SK-N-SH (cell line): ENCODE measurements around the gene TRPM2. TPM values are rescaled to one million over a fixed set of nuclear protein-coding genes. Genes with fewer than 3 reads are reported as not detected.

Experiments
- CTCF ChIA-PET: fragments of 300-600, 350-600 bp; formaldehyde crosslinking; extraction: SDS; loops from one replicate; lab custom pipeline; 2021; lab: Yijun Ruan, JAX
- POLR2A ChIA-PET: fragments of 350-600 bp; sonication (Branson Sonifier 250); formaldehyde crosslinking; extraction: SDS; loops from one replicate; lab custom pipeline; 2020; ENCODE audit warnings: antibody characterized with exemption, inconsistent platforms; lab: Yijun Ruan, JAX
- DNase-seq: peaks from one replicate; pipeline ENCODE4 v3.0.0; 2012
- H2AFZ ChIP-seq: fragments of 200-600 bp; sonication (generic); 2 replicates; pipeline ENCODE4 v1.8.1; 2016; ENCODE audit warnings: antibody characterized with exemption, mild to moderate bottlenecking, low read depth
- H3F3A ChIP-seq: fragments of 200-600 bp; sonication (generic); replicated peaks from 2 replicates; pipeline ENCODE3; 2016; ENCODE audit warnings: antibody characterized with exemption, mild to moderate bottlenecking; ENCODE audit not compliant: insufficient read depth
- H3K27ac ChIP-seq, 2 experiments: fragments of 200-500 bp in 1 of 2; fragments of 200-600 bp in 1 of 2; sonication (Bioruptor generic) in 1 of 2; sonication (generic), shearing (Covaris generic) in 1 of 2; 2 replicates each; pipeline versions ENCODE4 v1.5.1 to v1.6.1; 2014 to 2016; ENCODE audit warnings: low read depth in 2 of 2, inconsistent platforms in 1 of 2, low read length in 1 of 2, mild to moderate bottlenecking in 1 of 2, mixed read lengths in 1 of 2
- H3K27me3 ChIP-seq: fragments of 200-600 bp; sonication (generic), shearing (Covaris generic); 2 replicates; pipeline ENCODE4 v1.6.1; 2016; ENCODE audit warnings: mixed run types; ENCODE audit not compliant: insufficient read depth
- H3K36me3 ChIP-seq, 2 experiments: fragments of 200-500 bp in 1 of 2; fragments of 200-600 bp in 1 of 2; sonication (Bioruptor generic) in 1 of 2; sonication (generic) in 1 of 2; replicated peaks in 1 of 2; 2 replicates each; pipeline versions ENCODE3 to v1.5.1; 2014 to 2016; ENCODE audit warnings: low read length in 1 of 2, mild to moderate bottlenecking in 1 of 2; ENCODE audit not compliant: insufficient read depth in 2 of 2, control insufficient read depth in 1 of 2
- H3K4me1 ChIP-seq, 2 experiments: fragments of 200-500 bp in 1 of 2; fragments of 200-600 bp in 1 of 2; sonication (Bioruptor generic) in 1 of 2; sonication (generic), shearing (Covaris generic) in 1 of 2; 2 replicates each; pipeline versions ENCODE4 v1.5.1 to v1.6.1; 2014 to 2016; ENCODE audit warnings: low read depth in 1 of 2, low read length in 1 of 2, mixed run types in 1 of 2; ENCODE audit not compliant: insufficient read depth in 2 of 2, control insufficient read depth in 1 of 2
- H3K4me2 ChIP-seq: fragments of 200-600 bp; sonication (generic), shearing (Covaris generic); 2 replicates; pipeline ENCODE4 v1.6.1; 2017; ENCODE audit warnings: mixed run types
- H3K4me3 ChIP-seq, 2 experiments: fragments of 200-500 bp in 1 of 2; fragments of 200-600 bp in 1 of 2; sonication (Bioruptor generic) in 1 of 2; sonication (generic), shearing (Covaris generic) in 1 of 2; 2 replicates each; pipeline versions ENCODE4 v1.5.1 to v1.8.1; 2014 to 2016; ENCODE audit warnings: low read depth in 2 of 2, inconsistent platforms in 1 of 2, low read length in 1 of 2, mild to moderate bottlenecking in 1 of 2, mixed read lengths in 1 of 2, moderate library complexity in 1 of 2
- H3K79me2 ChIP-seq: fragments of 200-600 bp; sonication (generic); 2 replicates; pipeline ENCODE4 v1.8.1; 2017; ENCODE audit warnings: mild to moderate bottlenecking; ENCODE audit not compliant: insufficient read depth
- H3K9ac ChIP-seq: fragments of 200-600 bp; sonication (generic); 2 replicates; pipeline ENCODE4 v1.6.1; 2017; ENCODE audit warnings: mixed run types
- H3K9me2 ChIP-seq: fragments of 200-600 bp; sonication (generic); 2 replicates; pipeline ENCODE4 v1.6.1; 2017; ENCODE audit warnings: mixed run types
- H3K9me3 ChIP-seq: fragments of 200-600 bp; sonication (generic); 2 replicates; pipeline ENCODE4 v1.6.1; 2017; ENCODE audit warnings: mixed run types, mild to moderate bottlenecking, moderate library complexity
- H4K20me1 ChIP-seq: fragments of 200-600 bp; sonication (generic); 2 replicates; pipeline ENCODE4 v1.6.1; 2017; ENCODE audit warnings: mild to moderate bottlenecking, mixed run types; ENCODE audit not compliant: insufficient read depth
- CHD2 ChIP-seq: fragments of 150-350 bp; IDR thresholded peaks from 2 replicates; pipeline ENCODE4 v1.6.1; 2018; ENCODE audit warnings: low read length; ENCODE audit not compliant: partially characterized antibody
- FOSL2 ChIP-seq: IDR thresholded peaks from 2 replicates; pipeline ENCODE4 v1.4.0; 2012; ENCODE audit warnings: low read depth, mild to moderate bottlenecking, moderate library complexity, borderline replicate concordance
- FOXM1 ChIP-seq: IDR thresholded peaks from 2 replicates; pipeline ENCODE4 v1.4.0; 2012; ENCODE audit warnings: low read depth, mild to moderate bottlenecking
- JUND ChIP-seq: IDR thresholded peaks from 2 replicates; pipeline ENCODE4 v1.4.0; 2012
- MEF2A ChIP-seq: IDR thresholded peaks from 2 replicates; pipeline ENCODE4 v1.4.0; 2012; ENCODE audit warnings: low read depth, borderline replicate concordance
- MXI1 ChIP-seq: IDR thresholded peaks from 2 replicates; pipeline ENCODE4 v1.6.1; 2012; ENCODE audit warnings: mild to moderate bottlenecking, low read depth, low read length, improper control_type of control experiment
- REST ChIP-seq: IDR thresholded peaks from 2 replicates; pipeline ENCODE4 v1.6.1; 2012; ENCODE audit warnings: mild to moderate bottlenecking, low read depth, low read length, moderate library complexity
- RXRA ChIP-seq: IDR thresholded peaks from 2 replicates; pipeline ENCODE4 v1.4.0; 2012; ENCODE audit warnings: low read depth, mild to moderate bottlenecking, borderline replicate concordance
- SIN3A ChIP-seq: IDR thresholded peaks from 2 replicates; pipeline ENCODE4 v1.6.1; 2012; ENCODE audit warnings: low read depth, mild to moderate bottlenecking, low read length, moderate library complexity, borderline replicate concordance
- TAF1 ChIP-seq: IDR thresholded peaks from 2 replicates; pipeline ENCODE4 v1.6.1; 2012; ENCODE audit warnings: low read depth, mild to moderate bottlenecking, low read length, moderate library complexity, borderline replicate concordance
- USF1 ChIP-seq: IDR thresholded peaks from 2 replicates; pipeline ENCODE4 v1.4.0; 2012; ENCODE audit warnings: low read depth, borderline replicate concordance
- YY1 ChIP-seq: IDR thresholded peaks from 2 replicates; pipeline ENCODE4 v1.4.0; 2012; ENCODE audit warnings: low read depth, mild to moderate bottlenecking
- ZBTB33 ChIP-seq: IDR thresholded peaks from 2 replicates; pipeline ENCODE4 v1.4.0; 2012; ENCODE audit warnings: low read depth, borderline replicate concordance
- WGBS: methylation state at CpG from one replicate; pipeline ENCODE4 v1.1.6; 2017; ENCODE audit warnings: low lambda C conversion rate; 5-methylcytosine and 5-hydroxymethylcytosine counted together
- polyA plus RNA-seq, 3 experiments: library from polyadenylated mRNA; depleted of rRNA; stranded (reverse); fragments of >200 nt; gene quantifications; 2 replicates each; pipeline ENCODE4 v1.2.3, GENCODE V29; 2012

Gene TRPM2
- polyA plus RNA-seq, 1 of the 3 experiments (the other 2 are of a cell fraction): not detected

- Histone ChIP-seq H3K27me3 (peaks cover 8% of the 10 kb centered on the region; the same call in 1 of the 2 replicates), H3K4me2 (no peak overlapping the region), H3K79me2 (no peaks in the 10 kb centered on the region), H3K27ac (no peak overlapping the region), H3K9ac (no peak overlapping the region), H3K36me3 (no peaks in the 10 kb centered on the region), H3K9me3 (peaks cover 5% of the 10 kb centered on the region; the same call in 1 of the 2 replicates), H3F3A (no peaks in the 10 kb centered on the region), H3K9me2 (no peaks in the 10 kb centered on the region), H4K20me1 (no peaks in the 10 kb centered on the region), H2AFZ (no peak overlapping the region), H3K4me1 (no peaks in the 10 kb centered on the region), H3K4me3 (no peak overlapping the region)
- CTCF ChIA-PET: no interaction called here
- POLR2A ChIA-PET: no interaction called here
- no peak for TF ChIP-seq CHD2
- TF ChIP-seq REST: no peak
- no peak for TF ChIP-seq ZBTB33
- TF ChIP-seq RXRA: no peak
- no peak for TF ChIP-seq MXI1
- no peak for TF ChIP-seq USF1
- TF ChIP-seq FOSL2: no peak
- no peak for TF ChIP-seq MEF2A
- no peak for TF ChIP-seq TAF1
- no peak for TF ChIP-seq YY1
- no peak for TF ChIP-seq FOXM1
- TF ChIP-seq JUND: no peak
- no peak for TF ChIP-seq SIN3A
- WGBS: 4% methylated on average over 2 of the region's 2 CpGs
- DNase-seq: no peak
Observed at GRCh38 chr21:44384968-44385367, 31.5 kb downstream of the TRPM2 start.
